ENCODE results near the gene FRMD1. TPM values are rescaled to one million over a fixed set of nuclear protein-coding genes. Genes with fewer than 3 reads are reported as not detected.

FRMD1 gene
- total RNA-seq, 3 donors from 2014 or later (not counting 1 experiment from before 2014, with no cell fraction given), result not detected

DNA sequence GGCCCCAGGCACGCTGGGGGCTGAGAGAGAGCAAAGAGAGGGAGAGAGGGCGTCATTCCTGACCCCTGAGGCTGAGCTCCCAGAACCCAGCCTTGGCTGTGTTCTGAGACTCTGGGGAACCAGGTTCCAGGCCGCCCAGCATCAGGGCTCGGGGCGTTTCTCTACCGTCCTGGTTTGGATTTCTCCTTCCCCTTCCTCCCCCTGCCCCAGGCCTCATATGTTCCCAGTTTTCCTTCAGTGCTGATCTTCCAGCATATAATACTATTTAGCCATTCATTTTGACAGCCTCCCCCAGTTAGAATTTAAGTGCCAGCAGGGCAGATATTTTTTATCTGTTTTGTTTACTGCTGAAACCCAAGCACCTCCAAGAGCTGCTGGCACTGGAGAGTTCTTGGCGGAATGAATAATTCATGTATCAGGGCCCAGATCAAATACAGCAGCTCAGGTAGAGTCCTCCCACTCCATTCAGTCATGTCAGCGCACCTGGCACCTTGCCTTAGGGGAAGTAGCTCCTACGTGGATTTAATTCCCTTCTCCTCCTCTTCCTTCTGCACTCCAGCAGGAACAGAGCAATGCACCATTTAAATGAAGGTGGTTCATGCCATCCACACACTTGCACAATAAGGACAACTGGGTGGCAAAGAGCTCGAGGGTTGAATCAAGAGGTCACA, 23.4 kb upstream of the FRMD1 start:
- H3K9me3 Mint-ChIP-seq, result no peaks in the 10 kb centered on the region
- intact Hi-C loops (cut with micrococcal nuclease), result no loop called here
- no peaks in the 10 kb centered on the region for H3K4me1 Mint-ChIP-seq
- Histone ChIP-seq H3K4me1 (ENCODE audit: control insufficient read depth, insufficient read depth, low read length) (no peaks in the 10 kb centered on the region), H3K4me3 (ENCODE audit: low read length) (no peak overlapping the region), H3K9me3 (ENCODE audit: control insufficient read depth, insufficient read depth, low read length) (no peaks in the 10 kb centered on the region), H3K36me3 (ENCODE audit: control insufficient read depth, insufficient read depth, low read length) (no peaks in the 10 kb centered on the region), H3K27me3 (ENCODE audit: control insufficient read depth, insufficient read depth, low read length) (peaks cover 3% of the 10 kb centered on the region), H3K27ac (ENCODE audit: low read length) (no peak overlapping the region)
- DNase-seq (no peak), ATAC-seq (no peak)
- H3K36me3 Mint-ChIP-seq, result no peaks in the 10 kb centered on the region
- no peak overlapping the region for H3K27ac Mint-ChIP-seq
- no peak overlapping the region for H3K4me3 Mint-ChIP-seq
- TF ChIP-seq, protein P1, sequence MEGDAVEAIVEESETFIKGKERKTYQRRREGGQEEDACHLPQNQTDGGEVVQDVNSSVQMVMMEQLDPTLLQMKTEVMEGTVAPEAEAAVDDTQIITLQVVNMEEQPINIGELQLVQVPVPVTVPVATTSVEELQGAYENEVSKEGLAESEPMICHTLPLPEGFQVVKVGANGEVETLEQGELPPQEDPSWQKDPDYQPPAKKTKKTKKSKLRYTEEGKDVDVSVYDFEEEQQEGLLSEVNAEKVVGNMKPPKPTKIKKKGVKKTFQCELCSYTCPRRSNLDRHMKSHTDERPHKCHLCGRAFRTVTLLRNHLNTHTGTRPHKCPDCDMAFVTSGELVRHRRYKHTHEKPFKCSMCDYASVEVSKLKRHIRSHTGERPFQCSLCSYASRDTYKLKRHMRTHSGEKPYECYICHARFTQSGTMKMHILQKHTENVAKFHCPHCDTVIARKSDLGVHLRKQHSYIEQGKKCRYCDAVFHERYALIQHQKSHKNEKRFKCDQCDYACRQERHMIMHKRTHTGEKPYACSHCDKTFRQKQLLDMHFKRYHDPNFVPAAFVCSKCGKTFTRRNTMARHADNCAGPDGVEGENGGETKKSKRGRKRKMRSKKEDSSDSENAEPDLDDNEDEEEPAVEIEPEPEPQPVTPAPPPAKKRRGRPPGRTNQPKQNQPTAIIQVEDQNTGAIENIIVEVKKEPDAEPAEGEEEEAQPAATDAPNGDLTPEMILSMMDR (IDR thresholded peaks at IDR 0.05), result no peak
- 45% methylated on average over 10 of the region's 10 CpGs for WGBS (ENCODE audit: insufficient coverage)
- H3K27me3 Mint-ChIP-seq (ENCODE audit: low read depth in 2 of 2), result peaks cover 23 to 25% of the 10 kb centered on the region in 2 donors

DNA sequence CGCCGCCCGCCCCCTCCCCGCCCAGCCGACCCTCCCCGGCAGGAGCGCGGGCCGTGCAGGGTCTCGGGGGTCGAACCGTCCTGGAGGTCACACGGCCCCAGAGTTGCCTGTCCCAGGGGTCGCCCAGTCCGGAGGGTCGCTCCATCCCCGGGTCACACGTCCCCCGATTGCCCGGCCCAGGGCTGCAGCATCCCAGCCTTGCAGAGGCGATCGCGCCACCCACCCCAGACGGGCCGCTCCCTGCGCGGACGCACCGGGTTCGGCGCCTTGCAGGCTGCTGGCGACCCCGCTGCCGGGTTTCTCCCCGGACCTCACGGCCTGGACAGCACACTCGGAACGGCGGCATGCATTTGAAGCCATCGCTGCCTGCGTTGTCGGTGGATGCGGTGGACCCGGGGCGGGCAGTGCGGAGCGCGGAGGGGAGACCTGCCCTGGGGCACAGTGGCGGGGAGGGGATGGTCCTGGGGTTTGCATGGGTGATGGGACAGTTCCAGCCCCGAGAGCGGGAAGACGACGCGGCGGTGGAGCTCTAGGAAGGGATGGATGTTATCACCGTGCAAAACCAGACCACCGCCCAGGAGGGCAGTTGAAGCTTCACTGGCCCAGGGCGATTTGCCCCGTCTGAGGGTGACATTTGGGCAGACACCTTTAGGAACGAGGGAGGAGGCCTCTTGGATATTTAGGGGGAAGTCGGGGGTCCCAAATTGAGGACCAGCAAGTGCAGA, 22.7 kb upstream of the FRMD1 start:
- Mint-ChIP-seq H3K4me3 (no peak overlapping the region), H3K4me1 (no peaks in the 10 kb centered on the region), H3K27ac (no peak overlapping the region), H3K36me3 (no peaks in the 10 kb centered on the region), H3K9me3 (no peaks in the 10 kb centered on the region), H3K27me3 (ENCODE audit: low read depth in 2 of 2) (peaks cover 23 to 25% of the 10 kb centered on the region in 2 donors)
- H3K9me3 ChIP-seq (ENCODE audit: control insufficient read depth, insufficient read depth, low read length), result no peaks in the 10 kb centered on the region
- intact Hi-C loops (cut with micrococcal nuclease), result no loop called here
- TF ChIP-seq, protein P1 (IDR thresholded peaks at IDR 0.05), result no peak
- no peak for ATAC-seq
- 9% methylated on average over 61 of the region's 61 CpGs for WGBS (ENCODE audit: insufficient coverage)
- H3K27me3 ChIP-seq (ENCODE audit: control insufficient read depth, insufficient read depth, low read length), result peaks cover 3% of the 10 kb centered on the region
- no peaks in the 10 kb centered on the region for H3K4me1 ChIP-seq (ENCODE audit: control insufficient read depth, insufficient read depth, low read length)
- no peaks in the 10 kb centered on the region for H3K36me3 ChIP-seq (ENCODE audit: control insufficient read depth, insufficient read depth, low read length)
- DNase-seq, result no peak
- no peak overlapping the region for H3K27ac ChIP-seq (ENCODE audit: low read length)
- H3K4me3 ChIP-seq (ENCODE audit: low read length), result no peak overlapping the region

DNA sequence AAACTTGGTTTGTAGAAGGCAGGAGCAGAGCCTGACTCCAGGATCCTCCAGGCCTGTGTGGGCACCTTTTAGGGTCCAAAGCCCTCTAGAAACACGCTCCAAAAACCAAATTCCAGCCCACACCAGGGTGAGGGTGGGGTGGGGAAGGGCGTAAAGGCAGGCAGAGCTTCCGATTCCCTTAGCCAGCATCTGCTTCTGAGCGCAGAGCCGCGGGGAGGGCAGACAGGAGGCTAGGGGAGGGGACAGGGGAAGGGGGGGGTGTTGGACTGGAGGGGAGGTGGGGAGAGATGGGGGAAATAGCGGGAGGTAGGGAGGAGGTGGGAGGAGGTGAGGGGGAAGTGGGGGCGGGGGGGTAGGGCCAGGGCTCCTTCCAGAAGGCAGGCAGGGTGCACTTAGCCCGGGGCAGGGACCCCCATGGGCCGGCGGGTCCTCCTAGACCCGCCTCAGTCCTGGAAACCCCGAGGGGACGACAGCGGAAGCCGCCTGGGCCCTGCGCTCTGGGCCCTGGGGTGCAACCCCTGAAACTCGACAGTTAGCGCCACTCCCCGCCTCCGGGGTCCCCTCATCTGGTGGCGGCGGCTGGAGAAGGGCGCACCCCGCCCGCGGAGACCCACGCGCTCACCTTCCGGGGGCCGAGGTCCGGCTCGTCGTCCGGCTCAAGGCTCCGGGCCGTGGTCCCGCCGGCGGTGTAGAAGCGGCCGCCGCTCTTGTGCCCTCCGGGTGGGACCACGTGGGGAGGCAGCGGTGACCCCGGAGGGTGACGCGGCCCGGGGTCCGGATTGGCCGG, 22.0 kb upstream of the FRMD1 start:
- H3K4me3 ChIP-seq (ENCODE audit: low read length), result no peak overlapping the region
- Mint-ChIP-seq H3K4me3 (no peak overlapping the region), H3K27me3 (ENCODE audit: low read depth in 2 of 2) (peaks cover 23 to 25% of the 10 kb centered on the region in 2 donors), H3K4me1 (no peaks in the 10 kb centered on the region), H3K9me3 (no peaks in the 10 kb centered on the region), H3K27ac (no peak overlapping the region), H3K36me3 (no peaks in the 10 kb centered on the region)
- H3K27ac ChIP-seq (ENCODE audit: low read length), result no peak overlapping the region
- no peaks in the 10 kb centered on the region for H3K9me3 ChIP-seq (ENCODE audit: control insufficient read depth, insufficient read depth, low read length)
- no peaks in the 10 kb centered on the region for H3K4me1 ChIP-seq (ENCODE audit: control insufficient read depth, insufficient read depth, low read length)
- intact Hi-C loops (cut with micrococcal nuclease), result no loop called here
- peaks cover 3% of the 10 kb centered on the region for H3K27me3 ChIP-seq (ENCODE audit: control insufficient read depth, insufficient read depth, low read length)
- no peak for ATAC-seq
- no peak for DNase-seq
- TF ChIP-seq, protein P1 (IDR thresholded peaks at IDR 0.05), result no peak
- WGBS (ENCODE audit: insufficient coverage), result 6% methylated on average over 48 of the region's 52 CpGs
- no peaks in the 10 kb centered on the region for H3K36me3 ChIP-seq (ENCODE audit: control insufficient read depth, insufficient read depth, low read length)

Measured in natural killer cell (primary cell).